Panc1 (cell line): ENCODE measurements around the gene SEL1L3. TPM values are rescaled to one million over a fixed set of nuclear protein-coding genes. Genes with fewer than 3 reads are reported as not detected.

Experiments used
- ATAC-seq: fragments of 200-7000 bp; cut with Tn5 transposase; 2 replicates; pipeline ENCODE4 v1.9.1; 2020; ENCODE audit warnings: mild to moderate bottlenecking, moderate library complexity
- BruUV-seq: library from RNA; stranded (reverse); fragments of 400-500 nt; replicated peaks from 2 replicates; lab custom pipeline; 2021; lab: Mats Ljungman, UMichigan
- CTCF ChIA-PET: fragments of 300-600 bp; sonication (Branson Sonifier 250); formaldehyde crosslinking; loops from one replicate; lab custom pipeline; 2022; ENCODE audit warnings: antibody characterized with exemption; lab: Charles Lee
- POLR2A ChIA-PET: fragments of 300-600 bp; sonication (Branson Sonifier 250); formaldehyde crosslinking; loops from one replicate; lab custom pipeline; 2022; ENCODE audit warnings: antibody characterized with exemption; lab: Charles Lee
- DNase-seq: peaks from one replicate; pipeline ENCODE4 v3.0.0-alpha.2; 2010; ENCODE audit warnings: low read depth, low spot score
- H3K27ac ChIP-seq: 2 replicates; pipeline ENCODE4 v1.5.1; 2011; ENCODE audit warnings: mild to moderate bottlenecking, low read length, inconsistent platforms
- H3K27me3 ChIP-seq: fragments of 200-500 bp; sonication (Bioruptor generic); 2 replicates; pipeline ENCODE4 v1.6.0; 2014; ENCODE audit warnings: low read length, inconsistent platforms; ENCODE audit not compliant: control insufficient read depth, insufficient read depth
- H3K36me3 ChIP-seq: fragments of 200-500 bp; sonication (Bioruptor generic); 2 replicates; pipeline ENCODE4 v1.5.1; 2014; ENCODE audit warnings: inconsistent platforms, mild to moderate bottlenecking, low read length, moderate library complexity; ENCODE audit not compliant: control insufficient read depth, insufficient read depth
- H3K4me1 ChIP-seq: 2 replicates; pipeline ENCODE4 v1.5.1; 2011; ENCODE audit warnings: inconsistent platforms, mild to moderate bottlenecking, low read length, moderate library complexity; ENCODE audit not compliant: control insufficient read depth, insufficient read depth
- H3K4me3 ChIP-seq, 2 experiments: 2 replicates each; pipeline ENCODE4 v1.5.1; 2011 to 2012; ENCODE audit warnings: low read depth in 2 of 2, low read length in 2 of 2, mild to moderate bottlenecking in 2 of 2, inconsistent platforms in 1 of 2, moderate library complexity in 1 of 2
- H3K9me3 ChIP-seq: fragments of 200-500 bp; sonication (Bioruptor generic); 2 replicates; pipeline ENCODE4 v1.5.1; 2014; ENCODE audit warnings: low read depth, mild to moderate bottlenecking, inconsistent platforms, low read length, moderate library complexity; ENCODE audit not compliant: control insufficient read depth, insufficient read depth
- CTCF ChIP-seq: fragments of 450-650 bp; IDR thresholded peaks from 2 replicates; pipeline ENCODE4 v1.5.1; 2017; ENCODE audit warnings: mild to moderate bottlenecking
- POLR2AphosphoS5 ChIP-seq: IDR thresholded peaks from 2 replicates; pipeline ENCODE4 v1.6.1; 2012; ENCODE audit warnings: mild to moderate bottlenecking, low read depth, low read length, moderate library complexity
- REST ChIP-seq, 2 experiments: IDR thresholded peaks; 2 replicates each; pipeline ENCODE4 v1.6.1; 2011 to 2012; ENCODE audit warnings: low read depth in 2 of 2, control low read depth in 1 of 2, low read length in 1 of 2, mild to moderate bottlenecking in 1 of 2, moderate library complexity in 1 of 2; ENCODE audit not compliant: insufficient read depth in 1 of 2
- SIN3A ChIP-seq: IDR thresholded peaks from 2 replicates; pipeline ENCODE4 v1.6.1; 2012; ENCODE audit warnings: low read depth, mild to moderate bottlenecking, low read length, moderate library complexity, borderline replicate concordance; ENCODE audit not compliant: insufficient read depth
- TCF7L2 ChIP-seq: IDR thresholded peaks from 2 replicates; pipeline ENCODE4 v1.6.1; 2011; ENCODE audit warnings: mild to moderate bottlenecking, low read depth, low read length, inconsistent platforms
- in situ Hi-C: cut with HindIII; loops from 2 replicates; pipeline ENCODE4 v1.10.0; 2016; ENCODE audit warnings: low sequenced_read_pairs, low pct_unique_long_range_greater_than_20kb
- intact Hi-C: fragments of 100-400 bp; cut with micrococcal nuclease; formaldehyde crosslinking; loops from one replicate; pipeline ENCODE4 v1.10.0; 2022; ENCODE audit not compliant: unreplicated experiment
- total RNA-seq: library from RNA; stranded (reverse); gene quantifications from one replicate; pipeline ENCODE4 v1.2.1, GENCODE V29; 2021; ENCODE audit not compliant: unreplicated experiment

Gene SEL1L3
- total RNA-seq, 1 experiment from 2014 or later = 1.1 TPM

- ChIA-PET POLR2A (no interaction called here), CTCF (interaction anchor here (0.7 kb wide), 1 partner anchor 572 kb away, joined by 3 read pairs; no protein-coding TSS in a partner anchor)
- Histone ChIP-seq H3K4me3 (no peak overlapping the region), H3K4me1 (no peaks in the 10 kb centered on the region), H3K27me3 (no peaks in the 10 kb centered on the region), H3K27ac (no peak overlapping the region), H3K36me3 (no peaks in the 10 kb centered on the region), H3K9me3 (no peaks in the 10 kb centered on the region)
- in situ Hi-C loops = no loop called here
- no peak for DNase-seq
- no peak for ATAC-seq
- no peak for TF ChIP-seq CTCF
- TF ChIP-seq REST (IDR thresholded peaks at IDR 0.05; ENCODE audit: insufficient read depth in 1 of 2, low read depth in 2 of 2, low read length in 1 of 2) = no peak
- no peak for TF ChIP-seq TCF7L2
- TF ChIP-seq SIN3A = no peak
- TF ChIP-seq POLR2AphosphoS5 = no peak
- intact Hi-C loops = no loop called here
- BruUV-seq = no TSS peak
Observed at GRCh38 chr4:25803720-25804225, 59.0 kb downstream of the SEL1L3 start.

GRCh38 chr4:25801594-25801993 is 61.2 kb downstream of the SEL1L3 start:
- in situ Hi-C loops = no loop called here
- no peak for ATAC-seq
- POLR2A ChIA-PET = no interaction called here

More at GRCh38 chr4:25801594-25801993, 61.2 kb downstream of the SEL1L3 start:
- Histone ChIP-seq H3K4me1 (no peaks in the 10 kb centered on the region), H3K27ac (no peak overlapping the region), H3K4me3 (no peak overlapping the region), H3K27me3 (no peaks in the 10 kb centered on the region), H3K9me3 (no peaks in the 10 kb centered on the region), H3K36me3 (no peaks in the 10 kb centered on the region)
- no peak for TF ChIP-seq TCF7L2
- TF ChIP-seq CTCF = no peak
- no peak for TF ChIP-seq POLR2AphosphoS5
- TF ChIP-seq REST (IDR thresholded peaks at IDR 0.05; ENCODE audit: insufficient read depth in 1 of 2, low read depth in 2 of 2, low read length in 1 of 2) = no peak
- TF ChIP-seq SIN3A = no peak
- CTCF ChIA-PET = no interaction called here
- no peak for DNase-seq
- intact Hi-C loops = no loop called here
- no TSS peak for BruUV-seq
